CD4-positive, alpha-beta T cell (primary cell): ENCODE measurements around the gene AP2B1. TPM values are rescaled to one million over a fixed set of nuclear protein-coding genes. Genes with fewer than 3 reads are reported as not detected.
A peak's percentile ranks its signal among the peaks of the same experiment; 100 is the strongest.

Source experiments
- ATAC-seq: fragments of 200-7000 bp; cut with Tn5 transposase; one replicate; pipeline ENCODE4 v1.10.0; 2022; ENCODE audit warnings: mild to moderate bottlenecking; ENCODE audit not compliant: poor library complexity
- CTCF ChIA-PET: fragments of 350-600 bp; sonication (Branson Sonifier 250); formaldehyde crosslinking; loops from one replicate; lab custom pipeline; 2021; ENCODE audit warnings: antibody characterized with exemption, inconsistent platforms; lab: Charles Lee
- POLR2A ChIA-PET: fragments of 350-600 bp; sonication (Branson Sonifier 250); formaldehyde crosslinking; loops from one replicate; lab custom pipeline; 2021; ENCODE audit warnings: antibody characterized with exemption, inconsistent platforms; lab: Charles Lee
- DNase-seq, 14 experiments: peaks; one replicate each; pipeline ENCODE4 v3.0.0-alpha.2; 2013 to 2020; ENCODE audit warnings: mixed read lengths in 2 of 14
- H3K27ac ChIP-seq, 2 donors: one replicate each; pipeline versions ENCODE4 v1.5.1 to v1.7.0; 2013; ENCODE audit warnings: low read length in 2 of 2, low read depth in 1 of 2, mild to moderate bottlenecking in 1 of 2
- H3K27me3 ChIP-seq, 2 experiments: 1 replicate in 1 of 2; 2 replicates in 1 of 2; pipeline versions ENCODE4 v1.6.1 to v1.7.0; 2013; ENCODE audit warnings: low read length in 2 of 2, control low read depth in 1 of 2, mild to moderate bottlenecking in 1 of 2, moderate library complexity in 1 of 2; ENCODE audit not compliant: insufficient read depth in 2 of 2, control insufficient read depth in 1 of 2
- H3K36me3 ChIP-seq: one replicate; pipeline ENCODE4 v1.6.1; 2013; ENCODE audit warnings: low read length, control low read depth; ENCODE audit not compliant: insufficient read depth
- H3K4me1 ChIP-seq: one replicate; pipeline ENCODE4 v1.6.1; 2013; ENCODE audit warnings: low read length, control low read depth; ENCODE audit not compliant: insufficient read depth
- H3K4me3 ChIP-seq: one replicate; pipeline ENCODE4 v1.5.1; 2013; ENCODE audit warnings: mild to moderate bottlenecking, low read length, moderate library complexity
- H3K9me3 ChIP-seq, 2 experiments: 1 replicate in 1 of 2; 2 replicates in 1 of 2; pipeline versions ENCODE4 v1.6.1 to v1.7.0; 2013; ENCODE audit warnings: low read length in 2 of 2, mild to moderate bottlenecking in 2 of 2, control low read depth in 1 of 2, moderate library complexity in 1 of 2; ENCODE audit not compliant: control insufficient read depth in 1 of 2, insufficient read depth in 1 of 2
- H3K27ac Mint-ChIP-seq: one replicate; pipeline ENCODE4 v1.8.0; 2020; ENCODE audit warnings: mixed read lengths
- H3K27me3 Mint-ChIP-seq: one replicate; pipeline ENCODE4 v1.8.0; 2021; ENCODE audit warnings: mixed read lengths
- H3K36me3 Mint-ChIP-seq: one replicate; pipeline ENCODE4 v1.8.0; 2021; ENCODE audit warnings: low read depth, mixed read lengths
- H3K4me1 Mint-ChIP-seq: one replicate; pipeline ENCODE4 v1.8.0; 2021; ENCODE audit warnings: low read depth, mixed read lengths
- H3K4me3 Mint-ChIP-seq: one replicate; pipeline ENCODE4 v1.8.0; 2020; ENCODE audit warnings: mild to moderate bottlenecking, mixed read lengths
- H3K9me3 Mint-ChIP-seq: one replicate; pipeline ENCODE4 v1.8.0; 2020; ENCODE audit warnings: mixed read lengths
- intact Hi-C, 2 experiments: fragments of 100-400 bp; cut with DNase I in 1 of 2; cut with micrococcal nuclease in 1 of 2; formaldehyde crosslinking; loops; one replicate each; pipeline versions ENCODE4 v1.15.1 to v1.9.0; 2023 to 2025; cut with DNase I, micrococcal nuclease
- total RNA-seq, 174 experiments: library from RNA in 2 of 174; stranded (reverse) in 2 of 174; gene quantifications; one replicate each; pipeline ENCODE4 v1.2.3 and lab custom pipeline; 2021 to 2026
- TF ChIP-seq, protein P1 (sequence below): fragments of 200-600 bp; IDR thresholded peaks from one replicate; pipeline ENCODE4 v1.8.0; 2022; ENCODE audit warnings: antibody characterized with exemption, mild to moderate bottlenecking

Gene AP2B1
- total RNA-seq, 2 experiments from 2014 or later = 67.0 to 69.2 TPM

DNA sequence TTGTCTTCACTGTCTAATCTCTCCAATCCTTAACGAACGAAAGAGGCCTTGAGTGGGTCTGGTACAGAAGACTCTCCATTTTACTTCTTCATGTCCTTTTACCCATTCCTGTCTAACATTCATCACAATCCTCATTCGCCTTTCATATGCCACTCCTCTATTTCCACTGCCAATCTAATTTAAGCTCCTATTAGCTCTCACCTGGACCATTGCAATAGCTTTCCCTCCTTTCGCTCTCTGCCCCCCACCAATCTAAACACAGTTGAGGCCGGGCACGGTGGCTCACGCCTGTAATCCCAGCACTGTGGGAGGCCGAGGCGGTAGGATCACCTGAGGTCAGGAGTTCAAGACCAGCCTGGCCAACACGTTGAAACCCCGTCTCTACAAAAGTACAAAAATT lies 20.2 kb upstream of the AP2B1 start:
- no peak for ATAC-seq
- H3K4me3 ChIP-seq = peak overlapping the region; percentile 95
- CTCF ChIA-PET = interaction anchor here (0.9 to 1.6 kb wide), 2 partner anchors 33 to 320 kb away, joined by 3 read pairs; no protein-coding TSS in a partner anchor
- H3K36me3 ChIP-seq = no peaks in the 10 kb centered on the region
- POLR2A ChIA-PET = interaction anchor here (0.6 to 4.2 kb wide), 2 partner anchors 11 to 295 kb away, joined by 3 to 46 read pairs; partner anchors contain the start of gene PEX12
- TF ChIP-seq, protein P1, sequence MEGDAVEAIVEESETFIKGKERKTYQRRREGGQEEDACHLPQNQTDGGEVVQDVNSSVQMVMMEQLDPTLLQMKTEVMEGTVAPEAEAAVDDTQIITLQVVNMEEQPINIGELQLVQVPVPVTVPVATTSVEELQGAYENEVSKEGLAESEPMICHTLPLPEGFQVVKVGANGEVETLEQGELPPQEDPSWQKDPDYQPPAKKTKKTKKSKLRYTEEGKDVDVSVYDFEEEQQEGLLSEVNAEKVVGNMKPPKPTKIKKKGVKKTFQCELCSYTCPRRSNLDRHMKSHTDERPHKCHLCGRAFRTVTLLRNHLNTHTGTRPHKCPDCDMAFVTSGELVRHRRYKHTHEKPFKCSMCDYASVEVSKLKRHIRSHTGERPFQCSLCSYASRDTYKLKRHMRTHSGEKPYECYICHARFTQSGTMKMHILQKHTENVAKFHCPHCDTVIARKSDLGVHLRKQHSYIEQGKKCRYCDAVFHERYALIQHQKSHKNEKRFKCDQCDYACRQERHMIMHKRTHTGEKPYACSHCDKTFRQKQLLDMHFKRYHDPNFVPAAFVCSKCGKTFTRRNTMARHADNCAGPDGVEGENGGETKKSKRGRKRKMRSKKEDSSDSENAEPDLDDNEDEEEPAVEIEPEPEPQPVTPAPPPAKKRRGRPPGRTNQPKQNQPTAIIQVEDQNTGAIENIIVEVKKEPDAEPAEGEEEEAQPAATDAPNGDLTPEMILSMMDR = no peak
- peaks cover 36% of the 10 kb centered on the region for H3K4me1 Mint-ChIP-seq
- peak overlapping the region; percentile 97 for H3K4me3 Mint-ChIP-seq
- H3K9me3 Mint-ChIP-seq = no peaks in the 10 kb centered on the region
- no peaks in the 10 kb centered on the region for H3K27me3 ChIP-seq
- H3K9me3 ChIP-seq = no peaks in the 10 kb centered on the region
- no peak overlapping the region for H3K27ac ChIP-seq
- intact Hi-C loops = no loop called here
- peaks cover 32% of the 10 kb centered on the region for H3K4me1 ChIP-seq
- H3K36me3 Mint-ChIP-seq = peaks cover 12% of the 10 kb centered on the region
- DNase-seq = peak in 1 of 14 experiments; percentile 12
- H3K27me3 Mint-ChIP-seq = peaks cover 6% of the 10 kb centered on the region
- peak overlapping the region; percentile 95 for H3K27ac Mint-ChIP-seq

DNA sequence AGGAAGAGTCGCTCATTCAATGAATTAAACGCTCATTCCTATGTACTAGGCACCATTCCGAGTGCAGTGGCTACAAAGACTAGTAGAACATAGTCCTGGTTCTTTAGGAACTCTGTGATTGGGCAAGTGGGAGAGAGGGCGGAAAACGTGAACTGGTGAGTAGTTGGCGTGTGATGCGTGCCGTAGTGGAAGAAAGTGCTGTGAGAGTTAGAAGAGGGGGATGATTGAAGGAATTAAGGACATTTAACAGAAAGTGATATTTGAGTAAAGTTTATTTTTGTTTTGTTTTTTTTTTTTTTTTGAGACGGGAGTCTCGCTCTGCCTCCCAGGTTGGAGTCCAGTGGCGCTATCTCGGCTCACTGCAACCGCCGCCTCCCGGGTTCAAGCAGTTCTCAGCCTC lies 18.6 kb upstream of the AP2B1 start:
- H3K36me3 Mint-ChIP-seq = peaks cover 12% of the 10 kb centered on the region
- intact Hi-C loops = loop anchor here in 1 of 2 experiments (1.0 kb wide), 1 partner anchor 10 kb away; the partner anchor contains the start of gene PEX12
- Histone ChIP-seq H3K9me3 (no peaks in the 10 kb centered on the region), H3K27me3 (no peaks in the 10 kb centered on the region), H3K36me3 (peaks cover 1% of the 10 kb centered on the region), H3K4me3 (peak overlapping the region; percentile 95), H3K4me1 (peaks cover 32% of the 10 kb centered on the region), H3K27ac (peak overlapping the region in 1 of 2 donors; percentile 70)
- DNase-seq (peak in 5 of 14 experiments; percentile 13 to 65 (median 39)), ATAC-seq (peak; percentile 36)
- TF ChIP-seq, protein P1 = no peak
- ChIA-PET CTCF (no interaction called here), POLR2A (interaction anchor here (0.6 to 4.2 kb wide), 4 partner anchors 10 to 255 kb away, joined by 3 to 46 read pairs (median 8); partner anchors contain the start of genes AP2B1 and PEX12)
- H3K4me1 Mint-ChIP-seq = peaks cover 36% of the 10 kb centered on the region
- peaks cover 5% of the 10 kb centered on the region for H3K27me3 Mint-ChIP-seq
- H3K27ac Mint-ChIP-seq = peak overlapping the region; percentile 95
- H3K9me3 Mint-ChIP-seq = no peaks in the 10 kb centered on the region
- H3K4me3 Mint-ChIP-seq = peak overlapping the region; percentile 97

DNA sequence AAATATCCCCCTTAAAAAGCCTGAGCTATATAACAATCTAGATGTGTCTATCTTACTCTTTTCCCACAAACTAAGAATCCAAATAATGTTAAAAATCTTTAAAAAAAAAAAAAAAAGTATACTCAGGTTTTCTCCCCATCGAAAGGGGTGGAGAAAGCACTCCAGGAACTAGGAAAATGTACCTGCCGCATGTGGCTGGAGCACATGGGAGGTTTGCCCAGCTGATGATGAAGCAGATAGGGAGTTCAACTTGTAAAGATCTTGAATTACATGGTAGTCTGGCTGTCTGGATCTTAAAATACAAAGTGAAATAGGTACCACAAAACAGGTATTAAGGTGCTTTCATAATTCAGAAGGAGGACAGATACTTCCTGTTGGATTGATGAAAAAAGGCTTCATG lies 17.7 kb upstream of the AP2B1 start:
- Histone ChIP-seq H3K9me3 (no peaks in the 10 kb centered on the region), H3K36me3 (peaks cover 7% of the 10 kb centered on the region), H3K27me3 (no peaks in the 10 kb centered on the region), H3K4me3 (no peak overlapping the region), H3K4me1 (peaks cover 32% of the 10 kb centered on the region), H3K27ac (no peak overlapping the region)
- peak overlapping the region; percentile 32 for H3K27ac Mint-ChIP-seq
- POLR2A ChIA-PET = interaction anchor here (4.2 kb wide), 1 partner anchor 9 kb away, joined by 46 read pairs; the partner anchor contains the start of gene PEX12
- peaks cover 12% of the 10 kb centered on the region for H3K36me3 Mint-ChIP-seq
- H3K9me3 Mint-ChIP-seq = no peaks in the 10 kb centered on the region
- H3K4me1 Mint-ChIP-seq = peaks cover 36% of the 10 kb centered on the region
- no peaks in the 10 kb centered on the region for H3K27me3 Mint-ChIP-seq
- TF ChIP-seq, protein P1 = no peak
- intact Hi-C loops = no loop called here
- ATAC-seq (no peak), DNase-seq (no peak)
- CTCF ChIA-PET = interaction anchor here (0.6 kb wide), 1 partner anchor 214 kb away, joined by 3 read pairs; no protein-coding TSS in a partner anchor
- peak overlapping the region; percentile 78 for H3K4me3 Mint-ChIP-seq
